Stimulated activated CD8-positive, alpha-beta memory T cell treated with anti-CD3 and anti-CD28 coated beads, Interleukin-2, amount 100 ng/mL, for 1 hour (primary cell): ENCODE data around the gene SNX4.

Experiments
- DNase-seq, 2 donors: peaks; one replicate each; pipeline ENCODE4 v3.0.0-alpha.2; 2020; ENCODE audit warnings: low read depth in 2 of 2

SNX4 gene

GRCh38 chr3:125403789-125404188 is 116.2 kb downstream of the SNX4 start:
- DNase-seq: no peak

GRCh38 chr3:125402639-125403038 is 117.4 kb downstream of the SNX4 start:
- no peak for DNase-seq

GRCh38 chr3:125401402-125401801 is 118.6 kb downstream of the SNX4 start:
- DNase-seq: no peak

DNA sequence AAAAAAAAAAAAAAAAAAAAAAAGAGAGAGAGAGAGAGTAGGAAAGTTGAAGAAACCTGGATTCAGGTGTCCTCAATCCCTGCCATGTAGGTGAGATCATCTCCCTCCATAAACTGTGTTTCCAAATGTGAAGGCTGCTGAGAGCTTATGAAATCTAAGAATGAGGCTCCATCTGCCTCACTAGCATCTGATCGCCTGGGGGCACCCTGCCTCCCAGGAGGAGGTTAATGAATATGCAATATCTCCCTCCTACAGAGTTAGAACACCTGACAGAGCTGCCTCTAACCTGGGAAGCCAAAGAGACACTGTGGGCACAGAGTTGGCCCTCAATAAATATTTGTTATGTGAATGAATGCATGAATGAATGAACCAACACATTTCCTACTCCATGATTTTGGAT is 121.0 kb downstream of the SNX4 start:
- no peak for DNase-seq
